Mesenchymal stem cell (in vitro differentiated cells and primary cell): Measurements from ENCODE around the gene TRPM2.
"Not testable (repeated sequence)": the region's sequence is repeated elsewhere in the genome, so short reads cannot be mapped to it uniquely, and the experiment has no call there.

Experiments used
- DNase-seq: peaks from one replicate; pipeline ENCODE4 v3.0.0-alpha.2; 2013
- H2AFZ ChIP-seq: one replicate; pipeline ENCODE4 v1.6.1; 2013; ENCODE audit warnings: low read depth, mild to moderate bottlenecking, control low read depth, inconsistent platforms, low read length, moderate library complexity
- H2AK5ac ChIP-seq: 2 replicates; pipeline ENCODE4 v1.6.1; 2013; ENCODE audit warnings: low read length, moderate library complexity, mild to moderate bottlenecking, inconsistent platforms; ENCODE audit not compliant: severe bottlenecking
- H2BK120ac ChIP-seq: one replicate; pipeline ENCODE4 v1.6.1; 2013; ENCODE audit warnings: low read depth, mild to moderate bottlenecking, inconsistent platforms, low read length, moderate library complexity
- H2BK12ac ChIP-seq, 2 experiments: one replicate each; pipeline ENCODE4 v1.6.1; 2013; ENCODE audit warnings: inconsistent platforms in 2 of 2, low read length in 2 of 2, mild to moderate bottlenecking in 2 of 2, moderate library complexity in 2 of 2, control low read depth in 1 of 2
- H2BK15ac ChIP-seq: one replicate; pipeline ENCODE4 v1.6.1; 2013; ENCODE audit warnings: mild to moderate bottlenecking, low read depth, inconsistent platforms; ENCODE audit not compliant: poor library complexity, severe bottlenecking
- H2BK5ac ChIP-seq: 2 replicates; pipeline ENCODE4 v1.6.1; 2013; ENCODE audit warnings: low read depth, mild to moderate bottlenecking, low read length, control low read depth, inconsistent platforms; ENCODE audit not compliant: poor library complexity, severe bottlenecking
- H3K14ac ChIP-seq, 2 experiments: one replicate each; pipeline ENCODE4 v1.6.1; 2013; ENCODE audit warnings: inconsistent platforms in 2 of 2, low read length in 2 of 2, control low read depth in 1 of 2, mild to moderate bottlenecking in 1 of 2, moderate library complexity in 1 of 2
- H3K18ac ChIP-seq, 2 experiments: one replicate each; pipeline ENCODE4 v1.6.1; 2013; ENCODE audit warnings: inconsistent platforms in 2 of 2, low read length in 2 of 2, control low read depth in 1 of 2, low read depth in 1 of 2, mild to moderate bottlenecking in 1 of 2
- H3K23ac ChIP-seq, 2 experiments: one replicate each; pipeline ENCODE4 v1.6.1; 2013; ENCODE audit warnings: inconsistent platforms in 2 of 2, low read length in 2 of 2, mild to moderate bottlenecking in 2 of 2, moderate library complexity in 2 of 2, control low read depth in 1 of 2
- H3K27ac ChIP-seq: 2 replicates; pipeline ENCODE4 v1.5.1; 2013; ENCODE audit warnings: mild to moderate bottlenecking, moderate library complexity, low read length, control low read depth, inconsistent platforms; ENCODE audit not compliant: poor library complexity, severe bottlenecking
- H3K27me3 ChIP-seq, 2 experiments: 2 replicates each; pipeline versions ENCODE4 v1.6.1 to v1.7.0; 2013; ENCODE audit warnings: low read length in 2 of 2, mild to moderate bottlenecking in 2 of 2, moderate library complexity in 2 of 2, control low read depth in 1 of 2, inconsistent platforms in 1 of 2; ENCODE audit not compliant: control insufficient read depth in 1 of 2, insufficient read depth in 1 of 2
- H3K36me3 ChIP-seq, 2 experiments: 2 replicates each; pipeline versions ENCODE4 v1.6.1 to v1.7.0; 2013; ENCODE audit warnings: low read length in 2 of 2, control low read depth in 1 of 2, inconsistent platforms in 1 of 2, low read depth in 1 of 2, mild to moderate bottlenecking in 1 of 2; ENCODE audit not compliant: insufficient read depth in 2 of 2, control insufficient read depth in 1 of 2
- H3K4ac ChIP-seq, 2 experiments: one replicate each; pipeline ENCODE4 v1.6.1; 2013; ENCODE audit warnings: inconsistent platforms in 2 of 2, low read length in 2 of 2, mild to moderate bottlenecking in 2 of 2, moderate library complexity in 2 of 2, control low read depth in 1 of 2, low read depth in 1 of 2
- H3K4me1 ChIP-seq: 2 replicates; pipeline ENCODE4 v1.6.1; 2013; ENCODE audit warnings: low read depth, low read length, control low read depth; ENCODE audit not compliant: control insufficient read depth, insufficient read depth
- H3K4me2 ChIP-seq: 2 replicates; pipeline ENCODE4 v1.6.1; 2013; ENCODE audit warnings: low read length, mild to moderate bottlenecking, inconsistent platforms; ENCODE audit not compliant: poor library complexity, severe bottlenecking
- H3K4me3 ChIP-seq, 2 experiments: 2 replicates each; pipeline versions ENCODE4 v1.5.1 to v1.7.0; 2013; ENCODE audit warnings: low read length in 2 of 2, mild to moderate bottlenecking in 2 of 2, control low read depth in 1 of 2, low read depth in 1 of 2; ENCODE audit not compliant: insufficient read depth in 1 of 2
- H3K79me1 ChIP-seq: replicated peaks from 2 replicates; pipeline ENCODE4 v1.6.1; 2013; ENCODE audit warnings: mild to moderate bottlenecking, control low read depth, low read length, inconsistent platforms; ENCODE audit not compliant: poor library complexity, severe bottlenecking
- H3K9ac ChIP-seq: 2 replicates; pipeline ENCODE4 v1.7.0; 2013; ENCODE audit warnings: mild to moderate bottlenecking, low read length, moderate library complexity
- H3K9me3 ChIP-seq: 2 replicates; pipeline ENCODE4 v1.7.0; 2013; ENCODE audit warnings: mild to moderate bottlenecking, low read length; ENCODE audit not compliant: control insufficient read depth
- H4K8ac ChIP-seq: one replicate; pipeline ENCODE4 v1.6.1; 2013; ENCODE audit warnings: inconsistent platforms, mild to moderate bottlenecking, low read length, moderate library complexity
- H4K91ac ChIP-seq: one replicate; pipeline ENCODE4 v1.6.1; 2013; ENCODE audit warnings: mild to moderate bottlenecking, low read length, inconsistent platforms
- WGBS: methylation state at CpG from one replicate; pipeline ENCODE4 v1.1.7; 2013; ENCODE audit warnings: mixed read lengths; 5-methylcytosine and 5-hydroxymethylcytosine counted together

Gene TRPM2

DNA sequence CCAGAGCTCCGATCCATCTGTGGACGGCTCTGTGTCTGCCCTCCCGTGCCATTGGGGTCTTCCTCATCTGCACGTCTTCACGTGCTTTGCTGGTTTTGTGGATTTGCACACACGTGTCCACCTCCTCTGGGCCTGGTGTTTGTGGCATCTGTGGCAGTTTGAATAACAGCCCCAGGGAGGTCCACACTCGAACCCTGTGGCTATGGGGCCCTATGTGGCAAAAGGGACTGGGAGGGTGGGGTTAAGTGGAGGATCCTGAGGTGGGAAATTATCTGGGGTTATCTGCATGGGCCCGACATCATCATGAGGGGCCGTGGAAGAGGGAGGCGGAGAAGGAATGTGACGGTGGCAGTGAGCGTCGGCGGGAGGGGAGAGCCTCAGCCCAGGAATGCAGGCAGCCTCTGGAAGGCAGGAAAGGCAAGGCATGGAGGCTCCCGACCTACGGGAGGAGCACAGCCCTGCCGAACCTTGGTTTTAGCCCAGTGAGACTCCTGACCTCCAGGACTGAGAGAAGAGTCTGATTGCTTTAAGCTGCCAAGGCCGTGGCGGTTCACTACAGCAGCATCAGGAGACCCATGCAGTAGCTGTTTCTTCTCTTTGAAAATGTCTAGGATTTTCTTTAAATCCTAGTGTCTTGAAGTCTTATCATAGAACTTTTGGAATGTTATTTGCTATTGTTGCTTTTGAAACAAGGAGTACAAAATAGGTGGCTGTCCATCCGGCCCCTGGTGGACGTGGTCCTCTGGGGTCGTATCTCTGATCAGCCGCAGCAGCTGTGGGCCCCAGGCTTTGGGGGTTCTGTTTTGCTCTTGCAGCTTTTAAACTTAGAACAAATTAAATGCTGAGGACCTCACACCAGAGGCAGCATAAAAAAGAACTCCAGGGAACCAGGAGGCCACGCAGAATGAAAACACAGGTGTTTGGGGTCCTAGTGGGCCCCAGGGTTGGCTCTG is 61.9 kb downstream of the TRPM2 start:
- Histone ChIP-seq H2BK120ac (no peak overlapping the region), H4K8ac (no peak overlapping the region), H2BK15ac (no peak overlapping the region), H3K4me1 (no peaks in the 10 kb centered on the region), H3K27me3 (peaks cover 0 to 10% of the 10 kb centered on the region in 2 experiments), H3K27ac (no peak overlapping the region), H2AK5ac (no peak overlapping the region), H3K4me3 (no peak overlapping the region), H2AFZ (no peak overlapping the region), H3K79me1 (no peaks in the 10 kb centered on the region), H3K14ac (no peak overlapping the region), H2BK5ac (no peak overlapping the region), H3K23ac (no peak overlapping the region), H3K18ac (no peak overlapping the region), H3K36me3 (no peaks in the 10 kb centered on the region), H3K4ac (no peak overlapping the region), H3K9ac (no peak overlapping the region), H3K4me2 (no peak overlapping the region), H4K91ac (peak overlapping the region; percentile 28), H2BK12ac (no peak overlapping the region), H3K9me3 (no peaks in the 10 kb centered on the region)
- 71% methylated on average over 24 of the region's 24 CpGs for WGBS
- DNase-seq: no peak

DNA sequence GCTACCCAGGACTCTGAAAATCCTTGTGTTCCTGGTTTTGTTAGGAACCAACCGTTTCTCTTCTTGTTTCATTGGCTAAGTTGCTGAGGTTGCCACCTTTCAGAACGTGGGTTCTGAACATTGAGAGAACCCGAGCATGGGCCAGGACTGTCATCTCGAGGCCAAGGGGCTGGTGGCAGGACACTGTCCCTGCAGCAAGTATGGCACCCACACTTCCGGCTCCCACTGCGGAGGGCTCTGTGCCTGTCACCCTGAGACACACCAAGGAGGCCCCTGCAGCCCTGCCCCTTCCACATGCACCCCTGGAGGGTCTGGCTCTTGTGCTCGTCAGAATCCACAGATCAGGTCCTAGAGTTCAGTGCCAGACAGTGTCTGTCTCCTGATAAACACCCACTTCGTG is 62.8 kb downstream of the TRPM2 start:
- Histone ChIP-seq H2BK15ac (no peak overlapping the region), H3K27ac (no peak overlapping the region), H2BK12ac (no peak overlapping the region), H3K4me1 (no peaks in the 10 kb centered on the region), H3K4me2 (no peak overlapping the region), H3K9ac (no peak overlapping the region), H4K91ac (no peak overlapping the region), H3K23ac (no peak overlapping the region), H2BK5ac (no peak overlapping the region), H3K79me1 (no peaks in the 10 kb centered on the region), H3K4me3 (no peak overlapping the region), H2BK120ac (no peak overlapping the region), H2AK5ac (no peak overlapping the region), H2AFZ (no peak overlapping the region), H3K27me3 (peaks cover 0 to 10% of the 10 kb centered on the region in 2 experiments), H3K36me3 (no peaks in the 10 kb centered on the region), H3K4ac (no peak overlapping the region), H3K18ac (no peak overlapping the region), H4K8ac (no peak overlapping the region), H3K9me3 (no peaks in the 10 kb centered on the region), H3K14ac (no peak overlapping the region)
- WGBS: 66% methylated on average over 8 of the region's 8 CpGs
- no peak for DNase-seq

DNA sequence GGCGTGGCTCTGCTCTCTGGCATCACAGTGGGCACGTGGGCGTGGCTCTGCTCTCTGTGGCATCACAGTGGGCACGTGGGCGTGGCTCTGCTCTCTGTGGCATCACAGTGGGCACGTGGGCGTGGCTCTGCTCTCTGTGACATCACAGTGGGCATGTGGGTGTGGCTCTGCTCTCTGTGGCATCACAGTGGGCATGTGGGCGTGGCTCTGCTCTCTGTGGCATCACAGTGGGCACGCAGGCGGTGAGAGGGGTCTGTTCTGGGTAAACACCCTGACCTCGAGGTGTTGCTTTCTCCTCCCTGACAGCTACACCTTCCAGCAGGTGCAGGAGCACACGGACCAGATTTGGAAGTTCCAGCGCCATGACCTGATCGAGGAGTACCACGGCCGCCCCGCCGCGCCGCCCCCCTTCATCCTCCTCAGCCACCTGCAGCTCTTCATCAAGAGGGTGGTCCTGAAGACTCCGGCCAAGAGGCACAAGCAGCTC is 64.2 kb downstream of the TRPM2 start:
- H2AFZ ChIP-seq, H3K79me1 ChIP-seq, H2BK5ac ChIP-seq, H2BK120ac ChIP-seq, H3K4me3 ChIP-seq, H2BK15ac ChIP-seq, H3K4me1 ChIP-seq, H3K4me2 ChIP-seq, DNase-seq, H3K14ac ChIP-seq, H4K8ac ChIP-seq, H2BK12ac ChIP-seq, H3K9me3 ChIP-seq, H3K9ac ChIP-seq, H3K4ac ChIP-seq, H3K23ac ChIP-seq, H4K91ac ChIP-seq, H3K27ac ChIP-seq, H2AK5ac ChIP-seq, H3K18ac ChIP-seq, H3K36me3 ChIP-seq: not testable (repeated sequence)
- peaks cover 0 to 17% of the 10 kb centered on the region in 2 experiments for H3K27me3 ChIP-seq
- WGBS: 81% methylated on average over 21 of the region's 21 CpGs

GRCh38 chr21:44418108-44418875 is 64.9 kb downstream of the TRPM2 start:
- Histone ChIP-seq H2AK5ac (no peak overlapping the region), H2BK5ac (no peak overlapping the region), H3K23ac (no peak overlapping the region), H3K9ac (no peak overlapping the region), H3K14ac (no peak overlapping the region), H3K4me2 (no peak overlapping the region), H3K36me3 (no peaks in the 10 kb centered on the region), H2BK12ac (no peak overlapping the region), H2AFZ (no peak overlapping the region), H2BK120ac (no peak overlapping the region), H4K91ac (no peak overlapping the region), H2BK15ac (no peak overlapping the region), H3K18ac (no peak overlapping the region), H3K4me1 (no peaks in the 10 kb centered on the region), H3K79me1 (no peaks in the 10 kb centered on the region), H3K27ac (no peak overlapping the region), H3K9me3 (no peaks in the 10 kb centered on the region), H3K27me3 (peaks cover 0 to 19% of the 10 kb centered on the region in 2 experiments), H4K8ac (no peak overlapping the region), H3K4ac (no peak overlapping the region), H3K4me3 (no peak overlapping the region)
- no peak for DNase-seq
- whole genome bisulfite sequencing: 88% methylated on average over 25 of the region's 25 CpGs
